SH-SY5Y (cell line): ENCODE measurements around the gene SEPHS2.

Experiments used
- GATA2 ChIP-seq: IDR thresholded peaks from 2 replicates; pipeline ENCODE4 v1.6.1; 2011; ENCODE audit warnings: mild to moderate bottlenecking, low read depth, low read length
- GATA3 ChIP-seq: IDR thresholded peaks from 2 replicates; pipeline ENCODE4 v1.6.1; 2011; ENCODE audit warnings: low read depth, mild to moderate bottlenecking, low read length, moderate library complexity

GRCh38 chr16:30417529-30418349, 27.9 kb downstream of the SEPHS2 start:
- TF ChIP-seq GATA3 (no peak), GATA2 (no peak)
